ENCODE results near the gene PRKAR1A.
"Not testable (repeated sequence)": the region's sequence is repeated elsewhere in the genome, so short reads cannot be mapped to it uniquely, and the experiment has no call there.

PRKAR1A gene

GRCh38 chr17:68581863-68582645 lies 69.8 kb downstream of the PRKAR1A start:
- no peak for DNase-seq

GRCh38 chr17:68582867-68583266 lies 70.6 kb downstream of the PRKAR1A start:
- not testable (repeated sequence) for DNase-seq

DNA sequence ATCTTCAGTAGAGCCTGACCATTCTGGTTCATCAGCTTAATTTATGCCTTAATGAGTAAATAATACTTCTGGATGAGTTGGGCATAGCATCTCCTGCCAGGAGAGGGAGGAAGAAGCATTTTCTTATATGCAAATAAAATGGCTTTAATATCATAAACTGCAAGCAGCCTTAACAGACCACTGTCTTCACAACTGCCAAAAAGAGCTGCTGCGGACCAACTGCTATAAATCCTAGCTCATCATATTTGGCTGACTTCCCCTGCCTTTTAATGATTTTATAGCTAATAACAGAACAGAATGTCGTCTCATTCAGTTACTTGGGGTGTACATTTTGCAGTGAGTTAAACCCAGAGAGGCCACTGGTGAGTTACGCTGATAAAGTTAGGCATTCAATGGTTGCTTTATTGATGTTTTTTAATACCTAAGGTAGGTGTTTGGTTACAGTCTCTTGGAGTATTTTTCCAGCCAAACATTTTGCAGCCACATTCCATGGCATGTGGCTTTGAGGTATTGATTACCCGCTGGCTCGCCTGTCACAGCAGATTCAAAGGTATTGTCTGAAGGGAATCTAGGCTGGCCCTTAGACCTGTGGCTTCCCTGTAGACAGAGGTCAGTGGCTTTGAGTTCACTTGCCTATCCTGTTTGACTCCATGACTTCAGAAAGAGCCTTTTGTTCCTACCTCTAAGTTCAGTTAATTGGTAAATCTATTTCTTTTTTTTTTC lies 72.5 kb downstream of the PRKAR1A start:
- no peak for DNase-seq

DNA sequence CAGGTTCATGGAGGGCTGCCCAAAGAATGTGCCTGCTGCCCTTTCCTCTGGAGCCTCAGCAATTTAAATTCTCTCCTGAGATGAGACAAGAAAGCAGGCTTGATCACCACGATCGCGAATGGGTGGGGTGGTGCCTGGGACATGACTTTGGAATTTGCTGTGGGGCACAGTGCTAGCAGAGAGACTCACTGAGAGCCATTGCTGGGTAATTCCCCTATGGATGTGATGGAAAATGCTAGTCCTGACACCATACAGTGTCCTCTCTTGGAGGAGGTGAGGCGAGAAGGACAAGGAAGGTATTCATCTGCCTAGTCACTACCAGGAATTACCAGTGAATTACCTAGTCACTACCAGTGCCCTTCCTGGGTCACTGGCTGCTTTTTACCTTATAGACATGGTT lies 73.4 kb downstream of the PRKAR1A start:
- DNase-seq, result no peak

GRCh38 chr17:68587026-68587425 lies 74.8 kb downstream of the PRKAR1A start:
- no peak for DNase-seq

DNA sequence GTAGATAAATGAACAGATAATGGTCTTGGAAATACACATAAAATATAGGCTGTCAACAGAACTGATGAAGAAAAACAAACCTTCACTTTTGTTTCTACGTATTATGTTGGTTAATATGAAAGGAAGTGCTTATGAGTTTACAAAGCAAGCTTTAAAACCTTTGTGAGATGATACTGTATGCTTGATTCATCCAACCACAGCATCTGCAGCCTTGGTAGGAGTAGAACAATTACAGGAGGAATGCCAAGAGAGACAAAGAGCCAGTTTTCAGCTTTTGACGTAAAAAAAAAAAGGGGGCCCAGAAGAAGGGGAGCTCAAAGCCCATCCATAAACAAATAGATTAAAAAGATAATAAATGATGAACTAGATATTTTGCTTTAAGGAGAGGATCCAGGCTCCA lies 75.6 kb downstream of the PRKAR1A start:
- no peak for DNase-seq

- DNase-seq, result no peak
Measured at GRCh38 chr17:68588362-68588761, 76.1 kb downstream of the PRKAR1A start.

- DNase-seq, result no peak
Measured at GRCh38 chr17:68589086-68589485, 76.9 kb downstream of the PRKAR1A start.

- no peak for DNase-seq
Measured at GRCh38 chr17:68591583-68591982, 79.4 kb downstream of the PRKAR1A start.

- no peak for DNase-seq
Measured at GRCh38 chr17:68592009-68592408, 79.8 kb downstream of the PRKAR1A start.

GRCh38 chr17:68592682-68593641 lies 80.7 kb downstream of the PRKAR1A start:
- DNase-seq, result no peak

DNA sequence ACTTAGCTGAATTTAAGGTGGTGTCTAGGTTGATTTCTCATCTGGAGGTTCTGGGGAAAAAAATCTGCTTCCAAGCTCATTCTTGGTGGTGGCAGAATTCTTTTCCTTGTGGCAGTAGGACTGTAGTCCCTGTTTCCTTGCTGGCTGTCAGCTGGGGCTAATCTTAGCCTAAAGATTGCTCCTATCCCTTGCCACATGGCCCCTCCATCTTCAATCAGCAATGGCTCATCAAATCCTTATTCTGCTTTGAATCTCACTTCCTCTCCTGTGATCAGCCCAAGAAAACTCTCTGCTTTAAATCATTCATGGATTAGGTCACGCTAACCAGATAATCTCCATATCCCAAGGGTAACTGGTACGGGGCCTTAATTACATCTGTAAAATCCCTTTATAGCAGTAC lies 82.3 kb downstream of the PRKAR1A start:
- no peak for DNase-seq

DNA sequence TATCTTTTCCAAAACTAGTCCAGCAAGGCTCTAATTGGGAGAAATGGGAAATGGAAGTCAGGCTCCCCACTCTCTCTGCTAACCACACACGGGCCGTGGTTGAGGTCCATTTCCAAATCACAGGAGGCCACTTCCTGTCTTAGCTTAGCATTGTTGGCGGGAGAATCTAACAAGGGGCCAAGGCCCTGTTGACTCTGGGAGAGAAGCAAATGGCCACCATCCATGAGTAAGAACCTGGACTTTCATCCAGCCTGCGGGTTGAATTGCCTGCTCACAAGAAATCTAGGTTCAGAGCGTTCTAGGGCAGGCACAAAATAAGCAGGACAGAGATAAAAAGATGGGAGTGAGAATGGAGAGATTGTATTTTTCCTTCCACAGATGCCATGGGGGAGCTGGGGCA lies 83.3 kb downstream of the PRKAR1A start:
- no peak for DNase-seq

GRCh38 chr17:68595986-68596385 lies 83.8 kb downstream of the PRKAR1A start:
- no peak for DNase-seq

DNA sequence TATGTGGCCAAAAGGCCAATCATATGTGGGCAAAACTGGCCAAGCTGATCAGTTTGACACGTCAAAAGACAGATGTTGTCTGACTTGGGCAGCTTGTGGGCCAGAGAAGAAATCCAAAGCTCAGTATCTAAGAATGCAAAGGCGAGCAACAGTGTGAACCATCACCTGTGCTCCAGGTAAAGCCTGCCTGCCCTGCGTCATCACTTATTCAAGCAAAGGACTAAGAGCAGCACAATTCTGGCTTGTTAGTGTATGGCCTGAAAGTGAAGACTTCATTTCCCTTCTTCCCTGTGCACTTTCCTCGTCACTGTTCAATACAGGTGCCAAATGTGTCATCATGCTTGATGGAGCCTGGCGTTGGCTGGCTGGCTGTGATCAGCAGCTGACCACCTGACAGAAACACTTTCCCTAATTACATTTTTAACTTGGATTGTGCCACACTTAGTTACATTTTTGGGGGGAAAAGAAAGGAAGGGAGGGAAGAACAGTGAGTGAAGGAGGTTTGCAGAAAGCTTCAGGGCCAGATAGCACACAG lies 84.2 kb downstream of the PRKAR1A start:
- no peak for DNase-seq

- DNase-seq, result no peak
Measured at GRCh38 chr17:68598074-68598473, 85.8 kb downstream of the PRKAR1A start.

- no peak for DNase-seq
Measured at GRCh38 chr17:68598545-68598961, 86.3 kb downstream of the PRKAR1A start.

DNA sequence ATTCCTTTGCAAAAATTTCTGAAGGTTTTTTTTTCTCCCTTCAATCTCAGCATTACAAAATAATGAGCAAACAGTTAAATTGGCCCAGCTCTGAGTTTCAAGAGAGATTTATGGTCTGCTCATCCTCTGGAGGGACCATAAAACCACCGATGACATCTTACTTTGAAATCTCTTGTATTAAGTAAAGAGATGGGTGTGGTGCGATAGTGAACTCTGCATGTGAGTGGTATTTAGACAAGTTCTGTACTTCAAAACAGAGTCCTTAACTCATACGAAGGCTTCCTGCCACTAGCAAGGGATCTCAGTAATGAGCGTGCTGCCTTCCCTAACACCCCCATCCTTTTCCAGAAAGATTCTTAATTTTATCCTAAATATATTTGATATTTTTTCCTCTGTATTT lies 86.9 kb downstream of the PRKAR1A start:
- no peak for DNase-seq

- no peak for DNase-seq
Measured at GRCh38 chr17:68599552-68600066, 87.4 kb downstream of the PRKAR1A start.

- DNase-seq, result no peak
Measured at GRCh38 chr17:68600067-68600930, 88.1 kb downstream of the PRKAR1A start.
